Psoas muscle (tissue), 8 donors: ENCODE measurements around the gene ELOA. TPM values are rescaled to one million over a fixed set of nuclear protein-coding genes. Genes with fewer than 3 reads are reported as not detected.
"Not testable (repeated sequence)": the region's sequence is repeated elsewhere in the genome, so short reads cannot be mapped to it uniquely, and the experiment has no call there.

Experiments used
- ATAC-seq, 4 donors: fragments of 200-7000 bp; cut with Tn5 transposase; one replicate each; pipeline ENCODE4 v1.9.1; 2020; ENCODE audit warnings: moderate library complexity in 3 of 4, mild to moderate bottlenecking in 2 of 4
- DNase-seq, 2 donors: peaks; one replicate each; pipeline ENCODE4 v3.0.0-alpha.2; 2020
- H3K27ac ChIP-seq: fragments of 200-600 bp; one replicate; pipeline ENCODE4 v1.8.0; 2022
- H3K27me3 ChIP-seq, 3 donors: fragments of 200-600 bp in 1 of 3; one replicate each; pipeline versions ENCODE4 v1.6.1 to v1.8.0; 2013 to 2022; ENCODE audit warnings: low read length in 2 of 3, mild to moderate bottlenecking in 2 of 3, moderate library complexity in 1 of 3; ENCODE audit not compliant: insufficient read depth in 3 of 3
- H3K36me3 ChIP-seq, 2 donors: fragments of 200-600 bp in 1 of 2; one replicate each; pipeline versions ENCODE4 v1.6.1 to v1.8.0; 2013 to 2022; ENCODE audit warnings: low read depth in 1 of 2, mild to moderate bottlenecking in 1 of 2, moderate library complexity in 1 of 2; ENCODE audit not compliant: insufficient read depth in 1 of 2
- H3K4me1 ChIP-seq: fragments of 200-600 bp; one replicate; pipeline ENCODE4 v1.8.0; 2022
- H3K4me3 ChIP-seq: fragments of 200-600 bp; one replicate; pipeline ENCODE4 v1.8.0; 2022; ENCODE audit warnings: mild to moderate bottlenecking
- H3K9me3 ChIP-seq: fragments of 200-600 bp; one replicate; pipeline ENCODE4 v1.8.0; 2022
- WGBS, 3 donors: extraction: QIAGEN DNeasy Blood & Tissue Kit; methylation state at CpG; one replicate each; pipeline versions ENCODE4 v1.1.6 to v1.1.7; 2013; 5-methylcytosine and 5-hydroxymethylcytosine counted together
- intact Hi-C, 2 donors: fragments of 100-400 bp; cut with DNase I; formaldehyde crosslinking; loops; one replicate each; pipeline versions ENCODE4 v1.11.0 to v1.14.2; 2022
- polyA plus RNA-seq, 3 donors: library from polyadenylated mRNA; stranded (reverse); fragments of 200-250 nt; gene quantifications; one replicate each; pipeline ENCODE4 v1.2.3, GENCODE V29; 2013
- total RNA-seq, 4 donors: library from RNA; stranded (reverse); fragmentation: NEBNext Ultra II Directional in 2 of 4; extraction: Animal tissue kit (Norgen Biotek cat#: 25700) in 2 of 4; gene quantifications; one replicate each; pipeline versions ENCODE4 v1.2.1 to v1.2.4, GENCODE V29; 2021 to 2023
- TF ChIP-seq, protein P1 (sequence below): fragments of 200-600 bp; IDR thresholded peaks from one replicate; pipeline ENCODE4 v1.8.0; 2022; ENCODE audit warnings: antibody characterized with exemption
- donor health status: healthy with polysubstance abuse.
- donor health status: DM: no; HTN: no; CAD: no; lungs with moderate emphysema.
- donor health status: Bipolar disorder and iron deficiency.
- donor health status: healthy.
- donor health status: DM: yes; HTN: yes; CAD: no.
- donor health status: DM: no; HTN: no; CAD: no.
- donor health status: DM: no; HTN: no; CAD: no.
- donor health status: DM: yes; HTN: yes; CAD: no.

Gene ELOA
- total and polyA plus RNA-seq, 7 donors = 19.8 to 68.9 (median 50.5) TPM

DNA sequence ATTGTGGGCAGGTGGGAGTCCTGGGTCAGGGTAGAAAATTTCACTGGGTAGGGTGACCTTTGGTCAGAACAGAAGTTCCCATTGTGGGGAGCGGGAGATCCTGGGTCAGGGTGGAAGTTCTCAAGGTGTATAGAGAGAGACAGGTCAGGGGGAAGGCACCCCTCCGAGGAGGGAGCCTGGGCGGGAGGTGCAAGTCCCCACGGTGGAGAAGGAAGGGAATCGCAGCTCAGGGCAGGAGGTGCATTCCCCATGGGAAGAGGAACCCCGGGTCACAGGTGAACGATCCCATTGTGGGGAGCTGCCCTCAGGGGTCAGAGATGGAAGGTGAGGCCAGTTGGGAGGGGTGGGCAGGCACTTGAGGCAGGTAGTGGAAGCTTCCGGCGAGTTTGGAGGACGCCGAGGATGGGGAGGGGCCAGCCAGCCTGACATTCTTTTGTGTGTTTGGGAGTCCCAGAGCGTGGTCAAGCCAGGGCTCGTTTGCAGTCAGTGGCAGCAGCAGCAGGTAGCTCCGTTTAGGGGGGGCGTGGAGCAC lies 48.3 kb downstream of the ELOA start:
- ATAC-seq (peak in 3 of 4 donors; percentile 7 to 31 (median 15)), DNase-seq (peak in 1 of 2 donors; percentile 56)
- Histone ChIP-seq H3K36me3 (peaks cover 0 to 40% of the 10 kb centered on the region in 2 donors), H3K4me1 (peaks cover 21% of the 10 kb centered on the region), H3K4me3 (peak overlapping the region; percentile 89), H3K27ac (peak overlapping the region; percentile 71), H3K27me3 (no peaks in the 10 kb centered on the region), H3K9me3 (no peaks in the 10 kb centered on the region)
- TF ChIP-seq, protein P1, sequence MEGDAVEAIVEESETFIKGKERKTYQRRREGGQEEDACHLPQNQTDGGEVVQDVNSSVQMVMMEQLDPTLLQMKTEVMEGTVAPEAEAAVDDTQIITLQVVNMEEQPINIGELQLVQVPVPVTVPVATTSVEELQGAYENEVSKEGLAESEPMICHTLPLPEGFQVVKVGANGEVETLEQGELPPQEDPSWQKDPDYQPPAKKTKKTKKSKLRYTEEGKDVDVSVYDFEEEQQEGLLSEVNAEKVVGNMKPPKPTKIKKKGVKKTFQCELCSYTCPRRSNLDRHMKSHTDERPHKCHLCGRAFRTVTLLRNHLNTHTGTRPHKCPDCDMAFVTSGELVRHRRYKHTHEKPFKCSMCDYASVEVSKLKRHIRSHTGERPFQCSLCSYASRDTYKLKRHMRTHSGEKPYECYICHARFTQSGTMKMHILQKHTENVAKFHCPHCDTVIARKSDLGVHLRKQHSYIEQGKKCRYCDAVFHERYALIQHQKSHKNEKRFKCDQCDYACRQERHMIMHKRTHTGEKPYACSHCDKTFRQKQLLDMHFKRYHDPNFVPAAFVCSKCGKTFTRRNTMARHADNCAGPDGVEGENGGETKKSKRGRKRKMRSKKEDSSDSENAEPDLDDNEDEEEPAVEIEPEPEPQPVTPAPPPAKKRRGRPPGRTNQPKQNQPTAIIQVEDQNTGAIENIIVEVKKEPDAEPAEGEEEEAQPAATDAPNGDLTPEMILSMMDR = no peak
- intact Hi-C loops = no loop called here
- WGBS, 3 donors = 1 to 2% (median 2%) methylated on average over 14 to 15 of the region's 15 CpGs

GRCh38 chr1:23792151-23792945 lies 49.1 kb downstream of the ELOA start:
- peaks cover 21% of the 10 kb centered on the region for H3K4me1 ChIP-seq
- intact Hi-C loops = no loop called here
- H3K4me3 ChIP-seq = peak overlapping the region; percentile 89
- peaks cover 0 to 34% of the 10 kb centered on the region in 2 donors for H3K36me3 ChIP-seq
- DNase-seq (peak in 1 of 2 donors; percentile 58), ATAC-seq (no peak)
- TF ChIP-seq, protein P1 = no peak
- H3K9me3 ChIP-seq = no peaks in the 10 kb centered on the region
- H3K27ac ChIP-seq = peak overlapping the region; percentile 71
- 56 to 68% (median 60%) methylated on average over 16 to 19 of the region's 19 CpGs for WGBS, 3 donors
- H3K27me3 ChIP-seq = no peaks in the 10 kb centered on the region

GRCh38 chr1:23793018-23793781 lies 49.9 kb downstream of the ELOA start:
- H3K4me1 ChIP-seq = peaks cover 21% of the 10 kb centered on the region
- peak in 2 of 4 donors; percentile 18 to 22 for ATAC-seq
- intact Hi-C loops = no loop called here
- H3K36me3 ChIP-seq = peaks cover 0 to 34% of the 10 kb centered on the region in 2 donors
- no peaks in the 10 kb centered on the region for H3K27me3 ChIP-seq
- DNase-seq = peak in 1 of 2 donors; percentile 62
- no peak overlapping the region for H3K4me3 ChIP-seq
- TF ChIP-seq, protein P1 = no peak
- peak overlapping the region; percentile 9 for H3K27ac ChIP-seq
- H3K9me3 ChIP-seq = no peaks in the 10 kb centered on the region
- WGBS, 3 donors = 48 to 73% (median 50%) methylated on average over 16 of the region's 16 CpGs

DNA sequence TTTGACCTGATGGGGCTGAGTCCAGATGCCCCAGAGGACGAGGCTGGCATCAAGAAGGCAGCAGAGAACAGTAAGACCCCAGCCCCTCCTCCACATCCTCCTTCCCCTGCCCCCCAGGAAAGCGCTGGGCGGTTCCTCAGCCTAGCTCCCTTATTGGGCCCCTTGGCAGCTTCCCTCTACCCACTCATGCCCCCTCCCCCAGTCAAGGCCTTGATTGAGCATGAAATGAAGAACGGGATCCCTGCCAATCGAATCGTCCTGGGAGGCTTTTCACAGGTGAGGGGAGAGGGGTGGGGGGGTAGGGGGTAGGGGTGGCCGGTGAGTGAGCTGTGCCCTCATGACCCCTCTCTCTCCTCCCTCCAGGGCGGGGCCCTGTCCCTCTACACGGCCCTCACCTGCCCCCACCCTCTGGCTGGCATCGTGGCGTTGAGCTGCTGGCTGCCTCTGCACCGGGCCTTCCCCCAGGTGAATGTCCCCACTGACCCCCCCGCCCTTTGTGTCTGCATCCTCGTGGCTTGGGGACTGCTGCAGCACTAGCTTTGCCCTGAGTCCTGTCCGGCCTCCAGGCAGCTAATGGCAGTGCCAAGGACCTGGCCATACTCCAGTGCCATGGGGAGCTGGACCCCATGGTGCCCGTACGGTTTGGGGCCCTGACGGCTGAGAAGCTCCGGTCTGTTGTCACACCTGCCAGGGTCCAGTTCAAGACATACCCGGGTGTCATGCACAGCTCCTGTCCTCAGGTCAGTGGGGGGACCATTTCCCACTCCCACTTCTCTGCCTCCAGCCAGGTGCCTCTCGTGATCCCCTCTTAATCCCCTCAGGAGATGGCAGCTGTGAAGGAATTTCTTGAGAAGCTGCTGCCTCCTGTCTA lies 50.8 kb downstream of the ELOA start:
- Histone ChIP-seq H3K4me3 (no peak overlapping the region), H3K4me1 (peaks cover 25% of the 10 kb centered on the region), H3K36me3 (peaks cover 0 to 32% of the 10 kb centered on the region in 2 donors), H3K27ac (no peak overlapping the region), H3K27me3 (no peaks in the 10 kb centered on the region), H3K9me3 (no peaks in the 10 kb centered on the region)
- ATAC-seq (no peak), DNase-seq (peak in 1 of 2 donors; percentile 49)
- 52 to 55% (median 53%) methylated on average over 16 to 21 of the region's 21 CpGs for WGBS, 3 donors
- TF ChIP-seq, protein P1 = no peak
- intact Hi-C loops = no loop called here

- H3K36me3 ChIP-seq = peaks cover 0 to 32% of the 10 kb centered on the region in 2 donors
- intact Hi-C loops, H3K27me3 ChIP-seq, H3K9me3 ChIP-seq, H3K27ac ChIP-seq, H3K4me3 ChIP-seq, ATAC-seq, DNase-seq: not testable (repeated sequence)
- WGBS, 3 donors = 63 to 77% (median 67%) methylated on average over 7 to 9 of the region's 9 CpGs
- peaks cover 32% of the 10 kb centered on the region for H3K4me1 ChIP-seq
Observed at GRCh38 chr1:23794732-23795182, 51.5 kb downstream of the ELOA start.
